ENCODE measurements around the gene NFKB2.
A peak's percentile ranks its signal among the peaks of the same experiment; 100 is the strongest.

The NFKB2 gene

DNA sequence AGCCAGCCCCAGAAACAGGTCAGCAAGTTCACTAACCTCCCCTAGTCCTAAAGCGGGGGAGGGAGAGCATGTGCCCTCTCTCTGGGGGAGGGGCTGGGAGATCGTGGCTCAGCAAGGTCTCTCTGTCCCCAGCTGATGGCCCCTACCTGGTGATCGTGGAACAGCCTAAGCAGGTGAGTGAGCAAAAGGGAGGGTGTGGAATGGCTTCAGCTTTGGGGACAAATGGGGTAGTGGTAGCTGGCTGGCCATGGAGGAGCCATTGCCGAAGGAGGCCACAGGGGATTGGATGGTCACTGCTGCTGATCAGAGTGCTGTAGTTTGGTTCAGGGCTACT lies 779 bp downstream of the NFKB2 start:
- DNase-seq, result no peak

DNA sequence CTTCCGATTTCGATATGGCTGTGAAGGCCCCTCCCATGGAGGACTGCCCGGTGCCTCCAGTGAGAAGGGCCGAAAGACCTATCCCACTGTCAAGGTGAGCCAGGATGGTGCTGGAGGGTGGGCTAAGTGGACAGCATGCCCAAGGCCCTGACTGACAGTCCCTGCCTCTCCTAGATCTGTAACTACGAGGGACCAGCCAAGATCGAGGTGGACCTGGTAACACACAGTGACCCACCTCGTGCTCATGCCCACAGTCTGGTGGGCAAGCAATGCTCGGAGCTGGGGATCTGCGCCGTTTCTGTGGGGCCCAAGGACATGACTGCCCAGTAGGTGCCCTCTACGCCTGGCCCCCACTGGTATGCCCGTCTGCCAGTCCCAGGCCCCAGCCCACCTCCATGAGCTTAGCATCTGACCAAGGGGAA lies 1.2 kb downstream of the NFKB2 start:
- DNase-seq, result no peak

DNA sequence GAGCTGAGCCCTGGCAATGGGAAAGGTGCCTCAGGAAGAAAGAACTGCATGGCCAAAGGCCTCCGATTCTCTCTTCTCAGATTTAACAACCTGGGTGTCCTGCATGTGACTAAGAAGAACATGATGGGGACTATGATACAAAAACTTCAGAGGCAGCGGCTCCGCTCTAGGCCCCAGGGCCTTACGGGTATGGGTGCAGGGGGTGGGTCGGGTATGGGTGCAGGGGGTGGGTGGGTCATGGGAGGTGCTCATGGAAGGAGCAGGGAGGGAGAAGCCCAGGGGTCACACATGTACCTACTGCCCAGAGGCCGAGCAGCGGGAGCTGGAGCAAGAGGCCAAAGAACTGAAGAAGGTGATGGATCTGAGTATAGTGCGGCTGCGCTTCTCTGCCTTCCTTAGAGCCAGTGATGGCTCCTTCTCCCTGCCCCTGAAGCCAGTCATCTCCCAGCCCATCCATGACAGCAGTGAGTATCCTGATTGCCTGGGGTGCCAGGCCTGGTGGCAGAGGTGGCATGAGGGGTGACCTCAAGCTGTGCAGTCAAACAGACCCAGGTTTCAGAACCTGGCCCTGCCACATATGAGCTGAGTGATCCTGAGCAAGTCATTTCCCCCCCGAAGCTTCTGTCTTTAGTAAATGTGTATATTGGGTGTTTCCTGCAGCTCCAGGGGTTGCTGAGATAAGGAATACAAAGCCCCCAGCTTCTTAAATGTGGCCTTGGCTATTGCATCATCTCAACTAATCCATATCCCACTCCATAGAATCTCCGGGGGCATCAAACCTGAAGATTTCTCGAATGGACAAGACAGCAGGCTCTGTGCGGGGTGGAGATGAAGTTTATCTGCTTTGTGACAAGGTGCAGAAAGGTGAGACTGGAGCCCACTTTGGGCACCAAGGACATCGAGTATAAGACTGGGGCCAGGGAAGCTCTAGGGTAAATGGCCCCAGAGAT lies 2.0 kb downstream of the NFKB2 start:
- DNase-seq, result no peak

DNA sequence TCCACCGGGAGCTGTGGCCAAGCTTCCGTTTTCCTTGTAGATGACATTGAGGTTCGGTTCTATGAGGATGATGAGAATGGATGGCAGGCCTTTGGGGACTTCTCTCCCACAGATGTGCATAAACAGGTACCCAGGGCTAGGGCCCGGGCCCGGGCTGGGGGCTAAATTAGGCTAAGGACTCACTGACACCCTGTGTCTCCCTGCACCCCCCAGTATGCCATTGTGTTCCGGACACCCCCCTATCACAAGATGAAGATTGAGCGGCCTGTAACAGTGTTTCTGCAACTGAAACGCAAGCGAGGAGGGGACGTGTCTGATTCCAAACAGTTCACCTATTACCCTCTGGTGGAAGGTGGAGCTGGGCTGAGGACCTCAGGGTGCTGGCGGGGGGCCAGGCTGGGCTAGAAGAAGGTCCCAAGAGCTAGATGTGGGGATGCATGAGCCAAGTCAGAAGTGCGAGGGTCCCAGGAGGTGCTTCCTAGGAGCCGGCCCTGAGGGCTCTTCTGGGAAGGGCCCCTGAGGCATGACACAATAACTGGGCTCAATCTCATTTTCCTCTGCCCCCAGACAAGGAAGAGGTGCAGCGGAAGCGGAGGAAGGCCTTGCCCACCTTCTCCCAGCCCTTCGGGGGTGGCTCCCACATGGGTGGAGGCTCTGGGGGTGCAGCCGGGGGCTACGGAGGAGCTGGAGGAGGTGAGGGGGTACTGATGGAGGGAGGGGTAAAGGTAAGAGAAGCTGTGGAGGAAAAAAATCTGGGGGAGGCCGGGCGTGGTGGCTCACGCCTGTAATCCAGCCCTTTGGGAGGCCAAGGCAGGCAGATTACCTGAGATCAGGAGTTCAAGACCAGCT lies 2.9 kb downstream of the NFKB2 start:
- no peak for DNase-seq

DNA sequence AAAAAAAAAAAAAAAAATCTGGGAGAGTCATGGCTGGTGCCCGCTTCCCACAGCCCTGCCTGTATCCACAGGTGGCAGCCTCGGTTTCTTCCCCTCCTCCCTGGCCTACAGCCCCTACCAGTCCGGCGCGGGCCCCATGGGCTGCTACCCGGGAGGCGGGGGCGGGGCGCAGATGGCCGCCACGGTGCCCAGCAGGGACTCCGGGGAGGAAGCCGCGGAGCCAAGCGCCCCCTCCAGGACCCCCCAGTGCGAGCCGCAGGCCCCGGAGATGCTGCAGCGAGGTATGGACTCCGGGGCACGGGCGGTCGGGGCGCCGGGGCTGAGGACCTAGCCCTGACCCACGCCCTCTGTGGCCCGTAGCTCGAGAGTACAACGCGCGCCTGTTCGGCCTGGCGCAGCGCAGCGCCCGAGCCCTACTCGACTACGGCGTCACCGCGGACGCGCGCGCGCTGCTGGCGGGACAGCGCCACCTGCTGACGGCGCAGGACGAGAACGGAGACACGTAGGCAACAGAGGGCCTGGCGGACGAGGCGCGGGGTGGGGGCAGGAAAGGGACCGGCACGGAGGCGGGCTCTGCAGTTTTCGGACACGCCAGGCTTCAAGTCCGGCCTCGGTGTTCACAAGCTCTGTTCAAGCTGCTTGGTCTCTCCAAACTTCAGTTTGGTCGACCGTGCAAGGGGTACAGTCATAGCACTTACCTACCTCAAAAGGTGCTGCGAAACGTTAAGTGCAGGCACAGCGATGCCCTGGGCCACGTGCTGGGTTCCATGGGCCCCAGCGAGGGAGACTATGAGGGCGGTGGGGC lies 3.9 kb downstream of the NFKB2 start:
- DNase-seq, result peak; percentile 87

DNA sequence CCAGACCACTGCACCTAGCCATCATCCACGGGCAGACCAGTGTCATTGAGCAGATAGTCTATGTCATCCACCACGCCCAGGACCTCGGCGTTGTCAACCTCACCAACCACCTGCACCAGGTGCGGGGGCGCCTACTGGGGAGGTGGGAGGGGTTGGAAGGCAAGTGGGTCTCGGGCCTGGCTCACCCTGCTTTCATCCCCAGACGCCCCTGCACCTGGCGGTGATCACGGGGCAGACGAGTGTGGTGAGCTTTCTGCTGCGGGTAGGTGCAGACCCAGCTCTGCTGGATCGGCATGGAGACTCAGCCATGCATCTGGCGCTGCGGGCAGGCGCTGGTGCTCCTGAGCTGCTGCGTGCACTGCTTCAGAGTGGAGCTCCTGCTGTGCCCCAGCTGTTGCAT lies 4.6 kb downstream of the NFKB2 start:
- DNase-seq, result no peak

DNA sequence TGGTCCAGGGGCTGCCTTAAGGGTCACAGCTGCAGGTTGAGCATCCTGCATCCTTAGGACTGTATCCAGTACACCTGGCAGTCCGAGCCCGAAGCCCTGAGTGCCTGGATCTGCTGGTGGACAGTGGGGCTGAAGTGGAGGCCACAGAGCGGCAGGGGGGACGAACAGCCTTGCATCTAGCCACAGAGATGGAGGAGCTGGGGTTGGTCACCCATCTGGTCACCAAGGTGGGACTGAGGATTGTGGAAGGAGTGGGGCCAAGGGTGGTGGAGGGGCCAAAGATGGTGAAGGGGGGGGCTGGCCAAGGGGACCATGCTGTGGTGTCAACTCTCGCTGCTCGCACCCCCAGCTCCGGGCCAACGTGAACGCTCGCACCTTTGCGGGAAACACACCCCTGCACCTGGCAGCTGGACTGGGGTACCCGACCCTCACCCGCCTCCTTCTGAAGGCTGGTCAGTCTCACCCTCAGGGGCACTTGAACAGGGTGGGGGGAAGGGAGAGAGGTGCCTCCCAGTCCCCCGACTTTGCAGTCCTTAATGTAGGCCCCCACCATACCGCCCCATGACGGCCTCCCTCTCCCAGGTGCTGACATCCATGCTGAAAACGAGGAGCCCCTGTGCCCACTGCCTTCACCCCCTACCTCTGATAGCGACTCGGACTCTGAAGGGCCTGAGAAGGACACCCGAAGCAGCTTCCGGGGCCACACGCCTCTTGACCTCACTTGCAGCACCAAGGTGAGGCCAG lies 5.3 kb downstream of the NFKB2 start:
- DNase-seq, result no peak

DNA sequence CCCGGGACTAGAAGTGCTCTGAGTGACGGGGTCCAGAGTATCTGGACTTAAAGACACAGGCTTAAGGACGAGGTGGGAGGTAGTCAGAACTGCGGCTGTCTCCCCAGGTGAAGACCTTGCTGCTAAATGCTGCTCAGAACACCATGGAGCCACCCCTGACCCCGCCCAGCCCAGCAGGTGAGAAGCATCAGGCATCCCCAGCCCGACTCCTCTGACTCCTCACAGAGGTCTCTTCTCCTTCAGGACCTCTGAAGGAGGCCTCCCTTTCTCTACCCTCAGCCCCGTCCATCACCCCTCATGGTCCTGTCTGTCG lies 5.8 kb downstream of the NFKB2 start:
- DNase-seq, result no peak

DNA sequence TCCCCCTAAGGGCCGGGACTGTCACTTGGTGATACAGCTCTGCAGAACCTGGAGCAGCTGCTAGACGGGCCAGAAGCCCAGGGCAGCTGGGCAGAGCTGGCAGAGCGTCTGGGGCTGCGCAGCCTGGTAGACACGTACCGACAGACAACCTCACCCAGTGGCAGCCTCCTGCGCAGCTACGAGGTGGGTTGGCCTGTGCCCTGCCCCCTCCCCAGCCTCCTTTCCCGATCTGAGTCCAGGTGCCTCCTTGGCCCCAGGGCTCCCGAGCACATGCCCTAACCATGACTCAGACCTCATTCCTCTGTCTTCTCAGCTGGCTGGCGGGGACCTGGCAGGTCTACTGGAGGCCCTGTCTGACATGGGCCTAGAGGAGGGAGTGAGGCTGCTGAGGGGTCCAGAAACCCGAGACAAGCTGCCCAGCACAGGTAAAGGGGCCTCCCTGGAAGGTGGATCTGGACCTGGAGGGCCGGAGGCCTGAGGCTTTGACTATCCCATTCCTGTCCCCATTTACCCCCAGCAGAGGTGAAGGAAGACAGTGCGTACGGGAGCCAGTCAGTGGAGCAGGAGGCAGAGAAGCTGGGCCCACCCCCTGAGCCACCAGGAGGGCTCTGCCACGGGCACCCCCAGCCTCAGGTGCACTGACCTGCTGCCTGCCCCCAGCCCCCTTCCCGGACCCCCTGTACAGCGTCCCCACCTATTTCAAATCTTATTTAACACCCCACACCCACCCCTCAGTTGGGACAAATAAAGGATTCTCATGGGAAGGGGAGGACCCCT lies 6.4 kb downstream of the NFKB2 start:
- DNase-seq, result no peak

DNA sequence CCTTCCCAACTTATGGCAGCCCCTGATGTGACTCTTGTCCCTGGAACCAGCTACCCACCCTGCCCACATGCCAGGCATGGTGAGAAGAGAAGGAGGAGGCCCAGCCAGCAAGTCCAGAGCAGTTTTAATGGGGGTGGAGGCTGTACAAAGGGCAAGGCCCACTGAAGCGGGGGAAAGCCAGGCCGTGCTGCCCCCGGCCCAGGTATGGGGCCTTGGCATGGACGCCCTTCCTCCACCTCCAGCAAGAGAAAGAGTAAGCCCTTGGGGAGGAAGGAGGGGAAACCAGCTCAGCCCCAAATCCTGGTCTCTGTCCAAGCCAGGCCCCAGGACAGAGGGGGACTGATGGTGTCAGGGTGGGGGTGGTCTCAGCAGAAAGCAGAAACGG lies 7.0 kb downstream of the NFKB2 start:
- no peak for DNase-seq

DNA sequence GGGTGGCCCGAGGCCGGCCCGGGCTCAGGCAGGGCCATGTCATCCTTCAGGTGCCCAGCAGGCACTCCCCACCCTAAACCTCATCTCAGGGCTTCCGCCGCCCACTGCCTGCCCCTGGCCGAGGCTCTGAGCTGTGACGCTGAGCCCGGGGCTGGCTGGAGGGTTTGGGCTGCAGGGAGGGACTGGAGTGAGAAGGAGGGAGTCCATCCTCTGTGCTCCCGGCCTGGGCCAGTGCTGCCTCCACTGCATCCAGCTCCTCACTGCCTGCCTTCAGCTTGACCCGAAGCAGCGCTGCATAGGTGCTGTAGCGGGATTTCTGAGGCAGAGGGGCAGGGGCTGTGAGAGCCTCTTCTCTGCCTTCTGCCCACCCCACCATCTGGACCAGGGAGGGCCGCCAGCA lies 7.6 kb downstream of the NFKB2 start:
- DNase-seq, result no peak

DNA sequence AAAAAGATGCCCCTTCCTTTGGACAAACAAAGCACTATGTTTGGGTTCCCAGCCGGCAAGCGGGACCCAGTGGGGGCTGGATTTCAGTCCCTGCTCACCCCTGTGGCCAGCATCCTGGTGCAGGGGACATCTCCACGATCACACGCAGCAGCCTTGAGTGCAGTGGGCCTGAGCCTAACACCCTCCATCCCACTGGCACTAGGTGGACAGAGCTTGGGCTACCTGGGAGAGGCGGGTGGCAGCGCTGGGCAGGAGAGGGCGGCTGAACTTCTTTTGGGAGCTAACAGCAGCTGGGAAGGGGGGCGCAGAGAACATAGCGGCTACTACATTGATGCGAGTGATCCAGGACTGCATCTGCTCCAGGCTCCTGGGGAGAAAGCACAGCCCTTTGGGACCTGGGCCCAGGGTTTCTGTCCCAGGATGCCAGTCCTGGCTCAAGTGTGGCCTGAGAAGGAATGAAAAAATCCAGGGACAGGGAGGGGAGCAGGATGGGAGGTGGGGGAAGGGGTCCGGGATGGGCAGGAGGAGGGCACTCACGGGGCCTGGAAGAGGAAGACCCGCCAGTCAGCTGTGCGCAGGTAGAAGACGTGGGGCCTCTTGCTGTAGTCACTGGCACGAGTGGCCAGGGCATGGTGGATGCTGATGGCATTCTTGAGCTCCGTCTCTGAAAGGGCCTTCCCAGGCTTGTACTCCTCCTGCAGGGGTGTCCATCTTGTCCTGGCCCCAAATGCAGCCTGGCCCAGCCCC lies 9.0 kb downstream of the NFKB2 start:
- no peak for DNase-seq

DNA sequence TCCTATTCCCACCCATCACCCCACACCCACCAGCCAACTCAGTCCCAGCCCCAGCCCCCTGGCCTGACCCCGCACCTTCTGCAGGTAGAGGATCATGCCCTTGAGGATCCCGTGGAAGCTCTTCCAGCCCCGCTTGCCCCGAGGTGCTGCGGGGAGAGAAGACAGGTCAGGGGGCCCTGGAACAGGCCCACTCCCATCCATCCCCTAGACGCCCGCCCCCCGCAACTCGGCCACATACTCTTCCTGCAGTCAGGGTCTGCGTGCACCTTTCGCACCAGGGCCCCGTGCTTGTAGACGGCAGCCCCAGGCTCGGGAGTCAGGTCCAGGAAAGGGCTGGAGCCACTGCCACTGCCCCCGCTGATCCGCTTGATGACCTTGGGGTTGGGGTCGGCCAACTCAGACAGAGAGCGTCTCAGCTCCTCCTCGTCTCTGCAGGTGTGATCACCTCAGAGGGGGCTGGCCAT lies 9.6 kb downstream of the NFKB2 start:
- no peak for DNase-seq

DNA sequence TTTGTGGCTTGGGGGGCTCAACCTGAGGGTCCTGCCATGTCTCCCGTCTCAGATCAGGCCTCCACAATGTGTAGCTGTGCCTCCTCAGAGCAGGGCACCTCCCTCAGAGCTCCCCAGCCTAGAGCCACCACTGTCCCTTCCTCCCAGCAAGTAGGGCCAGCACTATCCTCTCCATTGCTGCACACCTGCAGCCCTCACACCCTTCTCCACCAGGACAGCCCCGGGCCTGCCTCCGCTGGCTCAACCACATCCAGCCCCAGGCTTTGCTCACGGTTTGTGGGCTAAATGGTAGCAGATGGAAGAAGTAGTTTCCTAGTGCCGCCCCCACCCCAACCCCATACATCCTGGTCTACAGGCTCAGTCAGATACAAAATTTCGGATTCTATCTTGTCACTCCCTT lies 10.1 kb downstream of the NFKB2 start:
- no peak for DNase-seq

DNA sequence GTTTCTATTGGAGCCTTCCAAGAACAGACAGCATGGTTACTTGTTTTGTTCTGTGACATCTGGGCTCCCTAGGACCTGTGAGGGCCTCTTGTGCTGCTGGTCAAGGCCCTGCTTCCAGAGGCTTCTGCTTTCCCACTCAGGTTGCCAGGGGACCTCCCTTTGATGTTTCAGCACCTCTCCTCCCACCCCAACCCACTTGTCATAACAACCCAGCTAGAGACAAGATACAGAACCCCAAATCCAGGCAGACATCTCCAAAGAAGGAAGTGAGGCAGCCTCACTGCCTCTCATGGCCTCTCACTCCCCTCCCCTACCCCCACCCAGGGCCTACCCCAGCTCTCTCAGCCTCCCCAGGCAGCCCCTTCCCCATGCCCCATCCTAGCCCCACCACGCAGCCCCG lies 11.3 kb downstream of the NFKB2 start:
- no peak for DNase-seq

DNA sequence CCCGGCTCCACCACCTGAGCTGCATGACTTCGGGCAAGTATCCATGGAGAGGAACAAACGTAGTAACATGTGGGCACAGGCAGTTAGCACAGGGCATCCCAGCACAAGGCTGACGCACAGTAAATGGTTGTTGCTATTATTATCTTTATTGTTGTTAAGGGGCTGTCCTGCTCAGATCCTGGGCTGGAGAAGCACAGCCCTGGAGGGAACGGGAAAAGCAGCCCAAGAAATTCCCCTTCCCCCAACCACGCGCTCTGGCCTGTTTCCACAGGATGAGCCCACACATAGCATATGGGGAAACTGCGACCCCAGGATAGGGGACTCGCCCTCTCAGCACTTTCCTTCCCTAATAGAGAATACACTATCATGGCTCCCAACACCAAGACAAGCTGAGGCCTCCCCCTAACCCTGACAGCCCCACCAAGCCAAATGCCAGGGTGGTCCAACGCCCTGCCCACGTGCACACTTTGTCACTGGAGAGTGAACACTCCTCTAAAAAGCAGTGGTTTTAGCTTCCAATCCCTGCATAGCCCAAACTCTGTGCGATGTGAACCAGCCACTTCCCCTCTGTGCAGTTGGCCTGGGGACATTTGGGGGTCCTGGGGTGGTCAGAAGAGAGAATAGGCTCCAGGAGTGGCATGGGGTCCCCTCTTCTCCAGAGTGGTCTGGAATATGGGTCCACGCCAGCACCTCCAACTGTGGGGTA lies 12.1 kb downstream of the NFKB2 start:
- no peak for DNase-seq

DNA sequence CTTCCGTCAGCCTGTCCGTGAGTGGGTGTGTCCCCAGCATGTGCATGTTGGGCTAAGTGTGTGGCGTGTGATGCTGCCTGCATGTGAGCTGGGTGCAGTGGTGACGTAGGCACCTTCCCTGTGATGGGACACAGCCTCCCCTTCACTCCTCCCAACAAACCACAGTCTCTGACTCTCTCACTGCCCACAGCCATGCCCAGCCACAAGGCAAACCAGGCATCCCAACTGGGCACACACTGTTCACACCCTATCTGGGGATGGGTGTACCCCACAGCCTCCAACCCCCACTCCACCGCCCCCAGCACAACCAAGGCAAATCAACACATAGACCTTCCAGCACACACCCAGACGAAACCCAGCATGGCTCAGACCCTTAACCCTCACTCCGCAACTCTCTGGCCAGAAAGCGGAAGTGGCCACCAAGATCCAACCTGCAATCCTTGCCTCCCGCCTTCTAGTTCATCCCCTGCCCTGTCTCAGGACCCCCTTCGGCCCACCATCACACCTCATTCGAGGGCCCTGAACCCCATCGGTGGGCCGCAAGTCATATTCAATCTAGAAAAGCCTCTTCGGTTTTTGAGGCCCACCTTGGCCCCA lies 12.7 kb downstream of the NFKB2 start:
- peak; percentile 37 for DNase-seq

DNA sequence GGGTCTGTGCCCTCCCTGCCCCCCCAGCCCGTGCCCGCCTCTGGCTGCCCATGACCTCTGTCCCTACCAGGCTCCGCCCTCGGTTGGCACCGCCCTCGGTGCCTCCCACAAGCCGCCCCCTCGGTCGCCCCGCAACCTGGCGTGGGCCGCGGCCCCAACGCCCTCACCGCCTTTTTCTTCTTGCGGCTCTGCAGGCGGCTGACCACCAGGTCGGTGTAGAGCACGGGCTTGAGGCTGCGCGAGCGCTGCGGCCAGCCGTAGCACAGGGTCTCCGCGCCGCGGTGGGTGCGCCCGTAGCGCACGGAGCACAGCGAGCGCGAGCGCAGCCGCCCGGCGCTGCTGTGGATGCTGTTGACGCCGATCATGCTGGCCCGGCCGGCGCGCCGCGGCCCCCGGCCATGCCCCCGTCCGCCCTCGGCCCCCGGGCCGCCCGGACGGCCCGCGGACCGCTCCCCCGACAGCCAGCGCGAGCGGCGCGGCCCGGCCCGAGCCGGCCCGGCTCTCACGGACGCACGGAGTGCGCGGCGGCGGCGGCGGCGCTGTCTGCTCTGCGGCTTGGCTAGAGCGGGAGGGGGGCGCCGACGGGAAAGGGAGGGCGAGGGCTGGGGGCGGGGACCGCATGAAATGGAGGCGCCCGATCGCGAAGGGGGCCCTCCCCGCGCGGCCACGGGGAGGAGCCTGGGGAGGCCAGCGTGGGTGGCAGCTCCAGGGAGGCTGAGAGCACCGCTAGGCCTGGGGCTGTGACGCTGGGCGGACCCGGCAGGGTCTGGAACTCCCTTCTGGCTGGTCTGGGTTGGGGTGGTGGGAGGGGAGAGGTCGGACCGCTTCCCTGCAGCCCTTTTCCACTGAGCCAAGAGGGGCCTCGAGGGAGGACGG lies 13.5 kb downstream of the NFKB2 start:
- peak; percentile 81 for DNase-seq
